GM21737 (cell line): ENCODE measurements around the gene MTCL1.

Source experiments
- ATAC-seq: cut with Tn5 transposase; IDR thresholded peaks from one replicate; pipeline ENCODE4 v1.9.1; 2021; ENCODE audit warnings: mild to moderate bottlenecking, moderate library complexity; ENCODE audit not compliant: unreplicated experiment

Gene MTCL1

DNA sequence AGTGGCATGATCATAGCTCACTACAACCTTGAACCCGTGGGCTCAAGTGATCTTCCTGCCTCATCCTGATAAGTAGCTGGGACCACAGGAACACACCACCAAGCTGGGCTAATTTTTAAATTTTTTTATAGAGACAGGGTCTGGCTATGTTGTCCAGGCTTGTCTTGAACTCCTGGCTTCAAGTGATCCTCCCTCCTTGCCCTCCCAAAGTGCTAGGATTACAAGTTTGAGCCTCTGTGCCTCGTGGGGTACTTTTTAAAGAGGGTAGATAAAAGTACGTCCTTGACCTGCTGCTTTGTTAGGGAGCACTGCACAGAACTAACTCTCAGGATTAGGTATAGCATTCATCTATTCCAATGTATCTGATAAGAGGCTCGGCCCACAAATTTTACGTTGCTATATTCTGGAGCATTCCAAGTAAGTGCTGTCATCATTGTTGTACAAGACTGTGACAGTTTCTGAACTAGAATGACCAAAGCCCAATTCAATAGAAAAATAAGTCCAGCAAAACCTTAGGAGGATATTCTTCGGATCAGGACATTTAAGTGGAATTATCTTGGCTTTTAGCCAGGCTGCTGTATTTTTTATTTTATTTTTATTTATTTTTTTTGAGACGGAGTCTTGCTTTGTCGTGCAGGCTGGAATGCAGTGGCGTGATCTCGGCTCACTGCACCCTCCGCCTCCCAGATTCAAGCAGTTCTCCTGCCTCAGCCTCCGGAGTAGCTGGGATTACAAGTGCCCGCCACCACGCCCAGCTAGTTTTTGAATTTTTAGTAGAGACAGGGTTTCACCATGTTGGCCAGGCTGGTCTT, 4.1 kb downstream of the MTCL1 start:
- ATAC-seq, result no peak

- no peak for ATAC-seq
Measured at GRCh38 chr18:8711736-8712135, 6.4 kb downstream of the MTCL1 start.

- no peak for ATAC-seq
Measured at GRCh38 chr18:8713691-8714090, 8.3 kb downstream of the MTCL1 start.

GRCh38 chr18:8715599-8715998, 10.2 kb downstream of the MTCL1 start:
- ATAC-seq, result no peak

DNA sequence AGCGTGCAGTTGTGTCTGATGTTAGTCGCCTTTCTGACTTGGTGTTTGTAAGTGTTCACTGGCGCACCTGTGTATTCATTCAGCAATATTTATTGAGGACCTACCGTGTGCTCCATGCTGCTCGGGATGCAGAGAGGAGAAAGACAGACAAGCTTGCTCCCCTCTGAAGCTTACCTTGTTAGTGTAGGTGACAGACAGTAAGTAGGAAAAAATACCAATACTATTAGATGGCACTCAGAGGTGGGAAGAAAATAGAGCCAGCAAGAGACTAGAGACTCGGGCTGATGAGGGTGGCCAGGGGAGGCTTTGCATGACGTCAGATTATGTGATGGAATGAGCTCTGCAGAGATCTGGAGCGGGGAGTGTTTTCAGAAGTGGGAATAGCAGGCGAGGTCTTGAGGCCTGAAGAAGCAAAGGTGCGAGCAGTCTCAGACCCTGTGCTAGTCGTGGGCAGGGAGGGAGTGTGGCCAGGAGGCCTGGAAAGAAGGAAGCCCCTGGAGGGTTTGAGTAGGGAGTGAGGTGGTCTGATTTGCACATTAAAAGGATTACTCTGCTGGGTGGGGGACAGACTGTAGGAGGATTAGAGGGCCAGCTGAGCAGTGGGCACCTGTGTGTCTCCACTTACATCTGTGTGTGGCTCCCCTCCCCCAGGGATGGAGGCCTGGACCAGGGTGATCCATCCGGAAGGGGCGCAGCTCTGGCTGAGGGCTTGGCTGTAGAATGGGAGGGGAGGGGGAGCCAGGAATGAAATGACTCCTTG, 11.8 kb downstream of the MTCL1 start:
- no peak for ATAC-seq

GRCh38 chr18:8718401-8718913, 13.1 kb downstream of the MTCL1 start:
- no peak for ATAC-seq

- no peak for ATAC-seq
Measured at GRCh38 chr18:8719192-8719591, 13.8 kb downstream of the MTCL1 start.

- ATAC-seq, result no peak
Measured at GRCh38 chr18:8720141-8720540, 14.8 kb downstream of the MTCL1 start.

DNA sequence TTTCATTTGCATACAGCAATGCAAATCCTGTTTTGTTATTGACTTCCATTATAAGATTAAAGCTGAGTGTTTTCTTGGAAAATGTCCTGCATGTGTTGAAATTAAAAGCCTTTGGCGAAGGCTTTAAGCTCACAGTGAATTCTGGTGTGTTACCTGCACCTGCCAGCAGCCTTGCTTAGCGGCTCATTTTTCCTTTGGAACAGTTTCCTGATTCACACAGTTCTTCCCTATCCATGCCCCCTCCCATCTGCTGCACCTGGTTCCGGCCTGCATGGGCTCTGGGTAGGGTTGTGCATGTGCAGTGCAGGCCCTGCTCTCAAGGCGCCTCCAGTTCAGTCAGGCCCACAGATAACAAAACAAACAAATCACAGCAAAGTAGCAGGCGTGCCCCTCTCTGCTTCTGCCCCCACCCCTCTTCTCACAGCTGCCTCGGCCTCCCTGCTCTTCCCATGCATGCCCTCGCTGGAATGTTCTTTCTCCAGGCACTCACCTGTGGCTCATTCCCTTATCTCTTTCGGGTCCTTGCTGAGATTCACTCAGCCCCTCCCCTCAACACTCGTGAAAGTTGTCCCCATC, 15.8 kb downstream of the MTCL1 start:
- no peak for ATAC-seq

GRCh38 chr18:8721716-8722115, 16.4 kb downstream of the MTCL1 start:
- no peak for ATAC-seq

GRCh38 chr18:8722946-8723820, 17.8 kb downstream of the MTCL1 start:
- ATAC-seq, result no peak

GRCh38 chr18:8724452-8724851, 19.1 kb downstream of the MTCL1 start:
- no peak for ATAC-seq

- no peak for ATAC-seq
Measured at GRCh38 chr18:8726281-8726680, 20.9 kb downstream of the MTCL1 start.

- ATAC-seq, result no peak
Measured at GRCh38 chr18:8726963-8727705, 21.8 kb downstream of the MTCL1 start.

DNA sequence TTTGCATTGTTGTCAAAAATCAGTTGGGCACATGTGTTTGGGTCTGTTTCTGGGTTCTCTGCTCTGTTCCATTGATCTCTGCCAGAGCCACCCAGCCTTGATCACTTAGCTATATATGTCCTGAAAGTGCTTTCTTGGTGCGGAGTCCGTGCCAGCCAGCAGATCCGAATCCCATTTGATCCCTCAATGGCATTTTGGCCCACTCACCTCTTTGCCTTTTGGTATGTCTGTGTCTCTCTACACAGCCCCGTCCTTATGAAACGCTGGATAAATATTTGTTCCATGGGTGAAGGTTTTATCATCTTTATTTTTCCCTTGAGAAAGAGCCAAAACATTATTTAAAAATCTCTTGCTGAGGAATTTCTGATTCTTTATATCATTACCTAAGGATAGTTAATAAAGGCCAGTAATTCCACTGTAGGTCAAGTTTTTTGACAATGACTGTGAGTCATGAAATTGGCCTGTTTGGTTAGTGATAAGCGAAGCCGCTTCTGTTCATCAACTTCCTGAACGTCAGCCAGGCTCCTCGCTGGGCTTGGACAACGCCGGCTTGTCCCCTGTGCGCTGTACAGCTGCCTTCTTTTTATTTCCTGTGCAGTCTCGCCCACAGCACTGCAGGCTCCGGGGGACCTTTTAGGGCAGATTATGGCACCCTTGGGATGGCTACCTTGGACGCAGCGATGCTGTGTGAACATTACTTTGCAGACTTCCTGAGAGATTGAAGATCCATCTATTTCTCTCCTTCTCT, 24.9 kb downstream of the MTCL1 start:
- ATAC-seq, result no peak

DNA sequence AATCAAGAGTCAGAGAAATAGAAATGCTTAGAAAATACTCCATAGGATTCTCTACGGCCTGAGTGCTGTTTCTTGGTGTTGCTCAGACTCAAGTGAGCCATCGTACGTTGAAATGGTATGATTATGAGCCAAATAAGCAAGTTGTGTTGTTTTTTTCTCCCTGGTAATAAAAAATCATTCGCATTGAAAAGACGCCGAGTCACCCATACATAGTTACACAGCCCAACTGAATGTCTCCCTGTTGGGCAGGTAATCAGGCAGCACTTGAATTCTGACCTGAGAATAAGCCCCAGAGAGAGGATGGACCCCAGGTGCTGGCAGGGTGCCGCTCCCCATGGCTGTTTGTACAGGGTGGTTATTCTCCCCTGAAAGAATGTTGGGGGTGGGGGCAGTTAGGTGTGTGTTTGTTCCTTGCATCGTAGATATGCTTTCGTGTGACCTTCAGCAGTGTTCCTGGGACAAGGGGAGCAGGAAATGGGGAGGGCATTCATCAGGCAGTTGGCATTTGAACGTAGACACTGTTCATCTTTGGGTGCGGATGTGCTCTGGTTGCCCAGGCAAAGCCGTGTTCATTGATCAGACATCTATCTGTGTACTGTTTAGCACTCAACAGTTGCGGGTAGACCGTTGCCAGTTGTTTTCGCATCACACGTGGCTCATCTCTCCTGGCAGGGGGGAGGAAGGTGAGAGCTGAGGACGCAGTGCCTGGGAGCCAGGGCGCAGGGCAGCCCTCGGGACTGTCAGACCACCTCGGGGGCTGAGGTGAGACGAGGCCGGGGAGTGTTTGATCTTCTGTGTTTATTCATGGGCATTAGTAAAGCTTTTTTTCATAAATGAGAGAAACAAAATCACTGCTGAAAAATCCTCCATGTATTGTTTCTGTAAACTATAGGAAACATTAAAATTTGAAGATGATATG, 27.3 kb downstream of the MTCL1 start:
- ATAC-seq, result no peak

GRCh38 chr18:8734496-8734895, 29.1 kb downstream of the MTCL1 start:
- ATAC-seq, result no peak

GRCh38 chr18:8735274-8735673, 29.9 kb downstream of the MTCL1 start:
- no peak for ATAC-seq
